NK-92 (cell line): ENCODE results near the gene FOXN3.

Experiments used
- DNase-seq: peaks from one replicate; lab custom pipeline; 2025; ENCODE audit not compliant: unreplicated experiment; lab: John Stamatoyannopoulos, UW

The FOXN3 gene

DNA sequence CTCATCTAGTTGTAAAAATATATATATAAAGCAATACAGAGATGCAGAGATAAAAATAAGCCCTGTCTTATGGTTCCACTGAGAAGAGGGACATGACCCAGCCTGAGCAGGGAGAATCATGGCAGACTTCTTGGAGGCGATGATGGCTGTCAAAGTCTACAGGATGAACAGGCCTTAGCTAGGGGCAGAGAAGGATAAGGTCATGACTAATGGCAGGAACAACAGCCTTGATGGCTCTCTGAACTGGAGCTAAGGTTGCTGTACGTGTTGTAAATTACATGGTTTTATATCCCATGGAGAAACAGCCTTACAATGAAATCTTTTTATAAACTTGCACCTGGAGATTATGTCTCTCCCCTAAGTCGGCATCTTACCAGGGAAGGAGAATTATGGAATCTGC, 32.4 kb downstream of the FOXN3 start:
- DNase-seq = no peak

DNA sequence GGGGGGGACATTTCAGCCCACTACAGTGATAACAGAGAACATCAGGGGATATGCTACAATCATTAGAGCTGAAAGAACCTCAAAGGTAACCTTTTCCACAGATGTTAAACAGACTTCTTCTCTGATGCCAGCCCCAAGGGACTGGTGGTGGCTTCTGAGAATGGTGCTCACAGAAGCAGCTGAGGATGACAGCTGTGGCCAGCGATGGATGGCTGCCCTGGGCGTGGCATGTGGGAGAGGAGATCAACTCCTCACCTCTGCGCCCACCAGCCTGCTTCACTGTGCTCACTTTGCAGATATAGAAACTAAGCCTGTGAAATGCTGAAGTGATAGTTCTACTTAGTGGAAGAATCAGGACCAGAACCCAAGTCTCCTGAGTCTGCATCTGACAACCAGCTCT, 33.0 kb downstream of the FOXN3 start:
- no peak for DNase-seq

DNA sequence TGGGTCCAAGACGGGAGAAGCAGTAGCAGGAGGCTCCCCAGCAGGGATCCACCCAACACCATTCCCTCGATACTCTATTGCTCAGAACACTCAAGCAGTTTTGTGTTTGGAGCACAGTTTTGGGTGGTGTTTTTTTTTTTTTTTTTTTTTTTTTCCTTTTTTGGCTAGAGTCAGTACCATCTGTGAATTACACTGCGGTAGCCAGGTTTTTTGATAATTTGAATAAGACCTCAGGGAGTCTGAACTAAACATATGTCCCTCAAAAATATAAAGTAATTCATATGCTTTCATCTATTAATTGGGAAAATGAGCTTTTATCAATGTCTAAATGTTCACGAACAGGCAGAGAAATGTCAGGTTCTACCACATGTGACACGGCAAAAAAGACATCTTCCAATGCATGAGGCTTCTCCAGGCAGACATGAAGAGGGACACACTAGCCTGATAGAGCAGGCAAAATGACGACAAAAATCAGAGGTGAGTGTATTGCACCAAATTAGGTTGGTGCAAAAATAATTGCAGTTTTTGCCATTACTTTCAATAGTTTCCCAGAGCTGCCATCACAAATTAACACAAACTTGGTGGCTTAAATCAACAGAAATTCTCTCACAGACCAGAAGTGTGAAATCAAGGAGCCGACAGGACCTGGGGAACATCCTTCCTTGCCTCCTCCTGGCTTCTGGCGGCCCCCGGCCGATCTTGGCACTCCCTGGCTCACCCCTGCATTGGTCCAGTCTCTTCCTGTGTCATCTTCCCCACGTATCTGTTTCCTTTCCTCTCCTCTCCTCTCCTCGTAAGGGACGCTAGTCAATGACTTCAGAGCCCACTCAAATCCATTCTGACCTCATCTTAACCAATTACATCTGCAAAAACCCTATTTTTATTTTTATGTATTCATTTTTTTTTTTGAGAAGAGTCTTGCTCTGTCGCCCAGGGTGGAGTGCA, 33.9 kb downstream of the FOXN3 start:
- no peak for DNase-seq

DNA sequence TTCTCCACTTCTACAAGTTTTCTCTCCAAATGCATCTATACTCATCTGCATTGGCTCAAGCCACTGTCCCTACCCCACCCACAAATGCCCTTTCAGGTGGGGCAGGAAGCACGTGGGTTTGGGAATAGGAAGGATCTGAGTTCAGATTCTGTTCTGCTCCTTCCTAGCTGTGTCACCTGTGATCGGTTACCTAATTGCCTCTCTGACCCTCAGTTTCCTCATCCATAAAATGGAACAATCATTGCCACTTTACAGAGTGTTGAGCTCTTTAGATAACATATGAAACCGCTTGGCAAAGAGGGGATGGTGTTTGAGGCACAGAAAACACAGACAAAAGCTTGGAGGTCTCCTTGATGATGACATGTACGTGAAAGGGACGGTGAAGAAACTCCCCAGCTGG, 34.5 kb downstream of the FOXN3 start:
- no peak for DNase-seq

DNA sequence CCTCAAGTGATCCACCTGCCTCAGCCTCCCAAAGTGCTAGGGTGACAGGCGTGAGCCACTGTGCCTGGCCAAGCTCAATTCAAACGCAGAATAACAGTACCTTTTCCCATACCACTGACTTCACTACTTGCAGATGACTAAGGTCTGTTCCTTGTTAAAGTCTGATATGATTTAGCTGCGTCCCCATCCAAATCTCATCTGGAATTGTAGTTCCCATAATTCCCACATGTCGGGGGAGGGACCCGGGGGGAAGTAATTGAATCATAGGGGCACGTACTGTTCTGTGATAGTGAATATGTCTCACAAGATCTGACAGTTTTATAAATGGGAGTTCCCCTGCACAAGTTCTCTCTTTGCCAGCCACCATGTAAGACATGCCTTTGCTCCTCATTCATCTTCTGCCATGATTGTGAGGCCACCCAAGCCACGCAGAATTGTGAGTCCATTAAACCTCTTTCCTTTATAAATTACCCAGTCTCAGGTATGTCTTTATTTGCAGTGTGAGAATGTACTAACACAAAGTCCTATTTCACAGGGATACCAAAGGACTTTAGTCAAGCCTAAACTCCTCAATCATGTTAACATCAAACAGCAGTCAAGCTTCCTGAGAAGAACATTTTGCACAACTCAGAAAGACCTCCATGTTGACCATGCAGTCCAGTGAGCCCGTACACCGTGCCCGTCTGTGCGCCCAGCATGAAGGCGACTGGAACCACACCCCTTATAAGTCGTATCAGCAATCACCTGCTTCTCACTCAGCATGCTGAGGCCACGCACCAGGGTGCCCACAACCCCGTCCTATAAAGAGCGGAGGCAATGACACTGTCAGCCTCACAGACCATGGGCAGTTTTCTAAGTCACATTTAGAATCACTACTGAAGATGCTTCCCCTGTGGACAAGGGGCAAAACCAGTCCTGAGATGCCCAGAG, 36.9 kb downstream of the FOXN3 start:
- no peak for DNase-seq

DNA sequence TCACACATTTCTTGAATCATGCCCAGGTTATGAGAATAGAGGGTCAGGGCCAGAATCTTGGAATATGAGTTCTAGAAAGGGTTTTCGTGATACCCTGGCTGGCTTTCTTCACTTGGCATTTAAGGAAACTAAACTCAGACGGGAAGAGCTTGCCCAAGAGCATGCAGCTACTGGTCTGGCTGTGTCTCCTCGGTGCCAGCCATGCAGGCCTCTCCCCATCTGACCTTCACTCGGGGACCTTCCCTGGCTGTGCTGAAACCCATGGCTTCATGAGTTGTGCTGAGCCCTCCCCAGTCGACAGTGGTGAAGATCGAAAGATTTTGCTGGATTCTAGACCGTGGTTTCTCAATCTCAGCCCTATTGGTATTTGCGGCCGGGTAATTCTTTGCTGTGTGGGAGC, 38.0 kb downstream of the FOXN3 start:
- no peak for DNase-seq

DNA sequence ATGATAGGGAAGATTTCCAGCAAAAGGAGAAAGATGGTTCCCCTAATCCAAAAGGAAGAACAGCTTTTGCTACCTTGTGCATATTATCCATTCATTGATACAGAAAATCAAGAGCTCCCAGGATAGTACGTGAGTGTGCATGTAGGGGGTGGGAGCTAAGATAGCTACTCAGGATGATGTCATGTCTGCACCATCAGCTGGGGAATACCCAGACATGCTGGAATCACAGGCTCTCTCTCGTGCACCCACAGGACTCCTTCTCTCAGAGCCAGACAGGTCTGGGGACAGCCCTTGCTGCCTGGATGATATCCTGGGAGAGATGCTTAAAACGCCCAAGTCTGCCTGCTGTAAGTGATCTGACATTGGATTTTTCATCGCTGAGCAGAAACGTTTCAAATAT, 38.9 kb downstream of the FOXN3 start:
- no peak for DNase-seq

DNA sequence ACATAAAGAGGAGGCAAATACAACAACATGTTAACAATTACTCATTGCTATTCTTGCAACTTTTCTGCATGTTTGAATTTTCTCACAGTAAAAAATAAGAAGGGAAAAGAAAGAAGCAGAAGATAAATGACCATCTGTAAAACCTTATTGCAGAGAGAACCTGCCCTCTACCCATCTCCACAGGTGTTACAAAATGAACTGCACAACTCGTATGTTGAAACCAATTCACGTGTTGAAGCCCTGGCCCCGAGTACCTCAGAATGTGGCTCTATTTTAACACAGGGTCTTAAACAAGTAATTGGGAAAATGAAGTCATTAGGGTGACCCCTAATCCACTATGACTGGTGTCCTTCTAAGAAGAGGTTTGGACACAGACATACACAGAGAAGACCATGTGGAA, 39.5 kb downstream of the FOXN3 start:
- DNase-seq = no peak

DNA sequence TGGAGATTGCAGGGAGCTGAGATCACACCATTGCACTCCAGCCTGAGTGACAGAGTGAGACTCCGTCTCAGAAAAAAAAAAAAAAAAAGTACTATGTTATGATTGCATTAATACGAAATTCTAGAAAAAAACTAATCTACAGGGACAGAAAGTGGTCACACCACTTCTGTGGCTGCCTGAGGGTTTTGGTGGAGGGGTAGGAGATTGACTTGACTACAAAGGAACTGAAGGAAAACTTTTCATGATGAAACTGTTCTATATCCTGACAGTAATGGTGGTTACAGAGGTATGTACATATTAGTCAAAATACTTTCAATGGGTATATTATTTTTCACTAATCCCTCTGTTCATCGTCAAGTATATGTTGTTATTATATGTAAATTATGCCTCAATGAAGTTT, 42.1 kb downstream of the FOXN3 start:
- DNase-seq = no peak

DNA sequence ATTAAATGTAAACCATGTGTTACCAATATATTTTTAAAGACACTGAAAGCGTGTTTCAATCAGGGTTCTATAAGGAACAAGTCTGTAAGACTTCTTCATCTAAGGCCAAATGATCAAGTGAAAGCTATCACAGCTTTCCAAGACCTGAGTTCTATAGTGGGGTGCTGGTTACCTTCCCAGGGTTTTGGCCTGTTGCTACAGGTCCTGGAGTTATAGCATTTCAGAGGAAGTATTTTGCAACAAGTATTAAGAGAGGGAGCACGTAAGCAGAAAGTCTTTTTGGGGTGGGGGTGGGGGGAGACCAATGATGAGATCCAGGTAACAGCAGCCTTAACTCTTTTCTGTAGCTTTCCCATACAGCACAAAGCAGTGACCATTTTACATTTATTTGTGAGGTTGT, 43.8 kb downstream of the FOXN3 start:
- DNase-seq = no peak

DNA sequence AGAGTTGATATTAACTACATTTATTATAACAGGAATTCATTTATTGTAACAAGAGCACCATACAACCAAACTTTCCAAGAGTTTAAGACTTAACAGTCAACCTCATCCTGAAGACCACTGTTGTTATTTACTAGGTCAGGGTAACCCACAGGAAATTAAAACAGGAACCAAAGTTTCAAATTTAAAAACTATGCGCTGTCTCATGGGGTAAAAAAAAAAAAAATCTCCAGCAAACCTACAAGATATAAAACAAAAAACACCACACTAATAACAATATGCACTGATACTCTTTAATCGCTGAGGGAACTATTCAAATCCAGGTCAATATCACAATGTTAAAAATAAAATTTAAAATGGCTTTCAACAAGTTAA, 44.5 kb downstream of the FOXN3 start:
- no peak for DNase-seq

DNA sequence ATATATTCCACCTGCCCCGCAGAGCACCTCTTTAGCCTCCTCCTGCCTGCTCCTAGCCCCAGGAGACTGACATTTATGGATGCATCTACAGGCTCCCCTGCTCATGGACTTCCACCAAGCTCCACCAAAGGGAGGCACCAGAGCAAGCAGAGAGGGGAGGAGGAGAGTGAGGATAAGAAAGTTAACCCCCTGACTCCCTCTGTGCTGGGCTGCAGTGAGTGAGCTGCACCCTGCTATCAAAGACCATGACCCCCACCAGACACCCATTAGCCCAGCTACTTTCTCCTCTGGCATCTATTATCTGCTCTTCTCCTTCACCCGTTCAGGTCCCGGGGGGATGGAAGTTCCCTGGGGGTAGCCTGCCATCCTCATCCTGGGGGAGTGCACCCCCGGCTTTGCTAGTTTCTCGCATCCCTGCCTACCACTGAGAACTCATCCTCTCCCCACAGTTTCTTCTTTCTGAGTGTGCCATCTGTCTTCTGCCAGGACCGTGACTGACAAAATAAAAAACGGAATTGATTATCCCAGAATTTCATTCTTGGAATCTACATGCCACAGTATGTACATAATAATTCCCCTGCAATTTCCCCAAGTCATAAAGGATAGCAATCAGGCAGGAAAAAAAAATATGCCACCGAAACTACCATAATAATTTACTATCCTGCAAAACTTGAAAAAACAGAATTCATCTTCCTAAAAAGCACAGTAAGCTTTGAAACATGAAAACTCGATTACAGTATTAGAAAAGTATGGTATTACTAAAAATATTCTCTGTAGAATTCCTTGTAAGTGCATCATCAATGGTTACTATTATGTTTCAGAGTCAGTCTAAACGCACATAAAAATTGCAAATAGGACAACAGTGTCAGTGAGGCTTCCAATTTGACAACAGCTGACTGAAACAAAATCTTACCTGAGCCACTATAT, 45.2 kb downstream of the FOXN3 start:
- DNase-seq = no peak

DNA sequence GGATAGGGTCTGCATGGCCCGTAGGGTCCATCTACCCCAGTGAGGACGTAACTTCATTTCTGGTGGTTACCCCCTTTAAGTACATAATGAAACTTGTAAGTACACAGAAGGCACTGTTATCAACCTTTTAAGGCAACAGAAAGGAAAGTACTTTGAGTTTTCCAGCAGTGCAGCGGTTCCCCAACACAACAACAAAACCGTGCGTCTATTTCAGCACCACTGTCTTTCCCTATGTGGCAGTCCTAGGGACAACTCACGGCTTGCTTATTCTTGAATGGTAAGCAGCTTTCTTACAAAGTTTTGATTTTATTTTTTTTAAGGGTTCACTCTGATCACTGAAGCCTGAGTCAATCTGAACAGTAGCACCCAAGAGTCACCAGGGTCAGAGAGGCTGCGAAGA, 46.3 kb downstream of the FOXN3 start:
- DNase-seq = no peak

DNA sequence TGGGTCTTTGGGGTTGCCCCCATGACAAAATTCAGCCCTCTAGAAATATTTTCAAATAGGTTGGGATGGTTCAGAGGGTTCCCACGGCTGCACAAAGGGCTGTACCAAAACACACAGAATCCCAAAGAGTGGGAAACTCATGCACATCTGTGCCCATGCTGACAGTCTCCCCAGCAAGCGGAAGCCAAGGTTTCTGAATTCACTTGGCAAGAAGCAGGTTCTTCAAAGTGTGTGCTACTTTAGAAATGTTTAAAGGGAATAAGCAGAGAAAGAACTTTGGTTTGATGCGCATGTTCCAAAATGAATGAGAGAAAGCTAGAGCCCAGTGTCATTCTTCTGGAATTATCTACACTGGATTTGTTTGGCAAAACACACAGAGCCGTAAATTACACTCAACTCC, 46.7 kb downstream of the FOXN3 start:
- DNase-seq = no peak

DNA sequence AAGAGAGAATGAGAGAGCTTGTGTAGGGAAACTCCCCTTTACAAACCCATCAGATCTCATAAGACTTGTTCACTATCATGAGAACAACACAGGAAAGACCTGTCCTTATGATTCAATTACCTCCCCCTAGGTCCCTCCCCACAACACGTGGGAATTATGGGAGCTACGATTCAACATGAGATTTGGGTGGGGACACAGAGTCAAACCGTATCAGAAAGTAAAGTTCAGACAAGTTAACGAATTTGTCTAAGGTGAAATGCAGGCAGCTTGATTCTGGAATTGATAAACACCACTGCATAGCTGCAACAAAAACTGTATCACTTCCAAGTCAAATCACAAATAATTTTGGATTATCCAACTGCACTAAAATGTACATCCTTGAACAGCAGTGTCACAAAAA, 47.4 kb downstream of the FOXN3 start:
- DNase-seq = no peak

DNA sequence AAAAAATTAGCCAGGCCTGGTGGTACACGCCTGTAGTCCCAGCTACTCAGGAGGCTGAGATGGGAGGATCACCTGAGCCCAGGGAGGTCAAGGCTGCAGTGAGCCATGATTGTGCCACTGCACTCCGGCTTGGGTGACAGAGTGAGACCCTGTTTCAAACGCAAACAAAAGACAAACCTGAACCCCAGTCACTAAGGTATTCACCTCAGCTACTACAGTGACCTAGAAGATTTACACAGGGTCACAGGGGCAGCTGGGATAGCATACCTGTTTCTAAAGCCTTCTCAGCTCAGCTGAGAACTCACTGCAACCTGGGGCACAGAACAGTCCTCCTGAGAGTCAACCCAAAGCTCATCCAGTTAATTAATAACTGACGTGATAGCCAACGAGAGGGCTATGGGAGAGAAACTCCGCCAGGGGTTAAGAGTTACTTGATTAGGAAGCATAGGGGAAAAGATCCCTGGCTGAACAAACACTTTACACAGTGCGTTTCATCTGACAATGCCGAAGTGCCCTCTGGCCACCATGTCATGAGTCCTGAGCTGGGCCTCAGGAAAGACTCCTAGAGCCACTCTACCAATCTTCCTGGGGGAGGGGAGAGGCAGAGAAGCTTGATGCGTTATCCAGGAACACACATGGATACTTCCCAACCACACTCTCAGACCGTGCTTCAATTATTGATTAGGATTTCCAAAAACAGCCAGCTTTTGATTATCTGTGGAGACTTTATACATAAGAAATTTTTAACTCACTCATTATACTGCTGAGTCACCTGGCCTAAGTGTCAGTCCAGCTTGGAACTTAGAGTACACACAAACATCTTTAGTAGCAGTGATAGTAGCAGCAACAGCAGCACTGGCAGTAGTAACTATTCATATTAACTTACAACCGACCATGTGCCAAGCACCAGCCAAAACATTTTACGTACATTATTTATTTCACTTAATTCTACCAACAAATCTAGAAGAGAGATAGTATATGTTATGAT, 48.2 kb downstream of the FOXN3 start:
- no peak for DNase-seq

DNA sequence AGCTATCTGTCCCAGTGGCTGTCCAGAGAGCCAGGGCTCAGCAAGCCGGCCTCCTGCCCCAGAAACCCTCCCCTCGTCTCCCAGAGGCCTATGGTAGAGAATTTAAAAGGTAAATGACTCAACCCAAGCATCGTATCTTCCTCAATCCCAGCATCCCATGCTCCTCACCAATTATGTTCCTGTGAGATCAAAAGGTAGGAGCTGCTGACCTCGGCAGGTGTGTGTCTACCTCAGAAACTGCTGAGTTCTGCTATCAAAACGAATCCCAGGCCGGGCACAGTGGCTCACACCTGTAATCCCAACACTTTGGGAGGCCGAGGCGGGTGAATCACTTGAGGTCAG, 49.3 kb downstream of the FOXN3 start:
- DNase-seq = no peak

DNA sequence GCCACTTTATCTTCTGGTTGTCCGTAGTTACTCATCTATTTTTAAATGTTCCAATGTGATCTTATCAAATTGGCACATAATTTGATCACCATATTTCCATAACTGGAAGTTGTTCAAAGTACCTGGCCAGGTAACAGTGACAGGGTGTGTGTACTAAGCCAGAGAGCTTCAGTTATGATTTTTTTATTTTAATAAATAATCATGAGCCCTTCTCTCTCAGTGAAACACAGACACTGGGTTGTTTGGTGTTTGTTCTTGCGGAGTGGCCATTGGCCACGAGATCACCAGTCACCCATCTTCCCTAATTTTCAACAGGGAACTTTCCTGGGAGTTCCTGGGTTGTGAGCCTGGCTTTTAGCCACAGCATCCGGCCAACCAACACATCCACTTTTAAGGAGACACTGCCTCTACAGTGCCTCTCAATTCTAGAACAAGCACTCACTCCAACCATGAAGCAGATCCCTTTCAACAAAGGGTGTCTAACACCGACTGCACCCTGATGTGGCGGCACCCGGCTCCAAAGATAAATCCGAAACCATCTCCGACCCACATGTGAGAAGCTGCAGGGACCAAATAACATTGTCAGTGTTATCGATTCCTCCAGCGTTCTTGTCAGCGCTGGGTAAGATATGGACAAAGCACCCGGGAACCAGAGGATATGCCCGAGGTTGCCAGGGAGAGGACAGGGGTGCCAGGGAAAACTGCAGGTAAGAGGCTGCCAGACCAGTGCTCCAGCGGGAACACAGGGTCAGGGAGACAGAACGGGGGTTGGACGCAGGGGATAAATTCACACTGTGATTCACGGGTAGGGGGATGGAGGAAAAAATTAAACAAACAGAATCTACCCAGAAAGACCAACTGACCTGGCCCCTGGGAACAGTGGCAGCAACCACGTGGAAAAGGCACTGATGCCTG, 49.9 kb downstream of the FOXN3 start:
- no peak for DNase-seq
